H1 (cell line): Measurements from ENCODE around the gene KLHDC8A. TPM values are rescaled to one million over a fixed set of nuclear protein-coding genes. Genes with fewer than 3 reads are reported as not detected.

Experiments used
- EGR1 ChIP-seq: IDR thresholded peaks from 2 replicates; pipeline ENCODE4 v1.6.1; 2011; ENCODE audit warnings: low read depth, low read length, borderline replicate concordance
- EP300 ChIP-seq, 2 experiments: IDR thresholded peaks; 1 replicate in 1 of 2; 2 replicates in 1 of 2; pipeline ENCODE4 v1.6.1; 2011 to 2012; ENCODE audit warnings: low read depth in 2 of 2, low read length in 2 of 2, mild to moderate bottlenecking in 2 of 2, borderline replicate concordance in 1 of 2, inconsistent platforms in 1 of 2, moderate library complexity in 1 of 2
- POU5F1 ChIP-seq: IDR thresholded peaks from 2 replicates; pipeline ENCODE4 v1.6.1; 2011; ENCODE audit warnings: low read depth, mild to moderate bottlenecking, low read length, moderate library complexity
- polyA plus RNA-seq, 7 experiments: library from polyadenylated mRNA; depleted of rRNA in 3 of 7; stranded (reverse) in 5 of 7; unstranded in 2 of 7; fragments of >200 nt in 5 of 7; fragments of 200-250 nt in 2 of 7; gene quantifications; 1 replicate in 5 of 7; 2 replicates in 1 of 7; 4 replicates in 1 of 7; pipeline versions ENCODE4 v1.2.1 to v1.2.3, GENCODE V29; 2011 to 2013; ENCODE audit warnings: missing spikeins in 2 of 7, mixed read lengths in 2 of 7
- total RNA-seq: library from RNA; stranded (reverse); fragmentation: NEBNext Ultra II Directional; extraction: Animal tissue kit (Norgen Biotek cat#: 25700); gene quantifications from 2 replicates; pipeline ENCODE4 v1.2.1, GENCODE V29; 2021
- TF ChIP-seq, protein P1 (sequence below): IDR thresholded peaks from 2 replicates; pipeline ENCODE4 v1.6.1; 2011; ENCODE audit warnings: low read length, improper control_type of control experiment

The KLHDC8A gene
- total and polyA plus RNA-seq, 2 of the 8 experiments (the other 6 are each of a cell fraction or from before 2014, with no cell fraction given) = 1.9 to 3.4 TPM

DNA sequence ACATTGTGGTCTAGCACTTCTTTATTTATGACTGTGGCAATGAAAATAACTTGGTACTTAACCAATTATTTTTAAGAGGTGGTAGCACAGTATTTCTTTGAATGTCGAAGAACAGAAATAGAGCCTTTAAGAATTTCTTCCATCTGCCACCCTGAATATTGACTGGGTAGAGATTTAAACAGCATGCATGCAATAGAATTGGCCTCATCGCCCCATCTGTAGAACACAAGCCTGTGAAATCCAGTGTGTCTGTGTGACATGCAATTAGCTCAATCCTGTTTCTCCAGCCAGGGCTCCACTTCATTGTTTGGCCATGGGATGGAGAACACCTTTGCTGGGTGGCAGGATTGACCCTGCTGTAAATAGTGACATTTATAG is 17.1 kb upstream of the KLHDC8A start (continued):
- TF ChIP-seq EP300 (IDR thresholded peaks at IDR 0.05; ENCODE audit: borderline replicate concordance in 1 of 2, low read depth in 2 of 2, low read length in 2 of 2) = no peak
- TF ChIP-seq, protein P1, sequence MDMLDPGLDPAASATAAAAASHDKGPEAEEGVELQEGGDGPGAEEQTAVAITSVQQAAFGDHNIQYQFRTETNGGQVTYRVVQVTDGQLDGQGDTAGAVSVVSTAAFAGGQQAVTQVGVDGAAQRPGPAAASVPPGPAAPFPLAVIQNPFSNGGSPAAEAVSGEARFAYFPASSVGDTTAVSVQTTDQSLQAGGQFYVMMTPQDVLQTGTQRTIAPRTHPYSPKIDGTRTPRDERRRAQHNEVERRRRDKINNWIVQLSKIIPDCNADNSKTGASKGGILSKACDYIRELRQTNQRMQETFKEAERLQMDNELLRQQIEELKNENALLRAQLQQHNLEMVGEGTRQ = no peak
- TF ChIP-seq POU5F1 = no peak
- TF ChIP-seq EGR1 = no peak
